Type B pancreatic cell (in vitro differentiated cells): ENCODE data around the gene HNRNPA2B1. TPM values are rescaled to one million over a fixed set of nuclear protein-coding genes. Genes with fewer than 3 reads are reported as not detected.
"Not testable (repeated sequence)": the region's sequence is repeated elsewhere in the genome, so short reads cannot be mapped to it uniquely, and the experiment has no call there.

Source experiments
- DNase-seq: peaks from one replicate; pipeline ENCODE4 v3.0.0; 2021; ENCODE audit warnings: mixed read lengths; ENCODE audit not compliant: unreplicated experiment; ENCODE audit errors: extremely low spot score
- H3K27ac Mint-ChIP-seq: 2 replicates; pipeline ENCODE4 v1.8.0; 2021; ENCODE audit warnings: mild to moderate bottlenecking, mixed read lengths
- H3K27me3 Mint-ChIP-seq: 2 replicates; pipeline ENCODE4 v1.8.0; 2021; ENCODE audit warnings: mixed read lengths
- H3K36me3 Mint-ChIP-seq: 2 replicates; pipeline ENCODE4 v1.8.0; 2021; ENCODE audit warnings: mixed read lengths
- H3K4me1 Mint-ChIP-seq: one replicate; pipeline ENCODE4 v1.8.0; 2021; ENCODE audit warnings: mixed read lengths; ENCODE audit not compliant: unreplicated experiment
- H3K4me3 Mint-ChIP-seq: 2 replicates; pipeline ENCODE4 v1.8.0; 2021; ENCODE audit warnings: mild to moderate bottlenecking, mixed read lengths
- H3K9me3 Mint-ChIP-seq: 2 replicates; pipeline ENCODE4 v1.8.0; 2021; ENCODE audit warnings: mixed read lengths
- total RNA-seq: library from RNA; stranded (reverse); gene quantifications from 2 replicates; pipeline ENCODE4 v1.2.1, GENCODE V29; 2021; ENCODE audit warnings: low replicate concordance
- TF ChIP-seq, protein P1 (sequence below): fragments of 200-600 bp; sonication (generic); conservative IDR thresholded peaks from 2 replicates; pipeline ENCODE4 v1.5.0; 2021; ENCODE audit warnings: antibody characterized with exemption, mild to moderate bottlenecking

HNRNPA2B1 gene
- total RNA-seq, 1 donor from 2014 or later, result 733 TPM

DNA sequence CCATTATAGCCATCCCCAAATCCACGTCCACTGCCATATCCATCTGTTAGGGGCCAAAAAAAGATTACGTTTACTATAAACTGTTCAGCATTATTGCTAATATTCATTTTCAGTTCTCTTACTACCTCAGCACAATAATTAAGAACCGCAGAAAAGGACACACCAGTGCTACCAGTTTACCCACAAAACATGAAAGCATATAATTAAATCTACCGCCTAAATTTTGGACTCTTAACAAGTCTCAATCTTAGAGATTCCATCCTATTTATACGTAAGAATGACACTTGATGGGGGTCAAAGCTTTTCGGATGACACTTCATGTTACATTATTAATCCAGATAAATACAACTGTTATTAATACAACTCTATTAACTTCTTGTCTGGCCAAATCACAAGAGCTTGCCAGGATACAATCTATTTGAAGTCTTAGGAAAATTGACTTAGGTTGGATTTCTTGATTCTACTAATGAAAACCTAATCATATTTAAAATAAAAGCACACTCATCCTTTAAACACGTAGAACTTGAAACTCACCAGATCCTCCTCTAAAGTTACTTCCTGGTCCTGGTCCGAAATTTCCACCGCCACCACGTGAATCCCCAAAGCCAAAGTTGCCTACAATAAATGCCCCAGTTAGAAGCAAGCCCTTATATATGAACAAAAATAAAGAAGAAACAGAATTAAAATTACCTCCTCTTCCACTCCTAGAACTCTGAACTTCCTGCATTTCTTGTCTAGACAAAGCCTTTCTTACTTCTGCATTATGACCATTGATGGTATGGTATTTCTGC, 4.5 kb downstream of the HNRNPA2B1 start:
- TF ChIP-seq, protein P1, sequence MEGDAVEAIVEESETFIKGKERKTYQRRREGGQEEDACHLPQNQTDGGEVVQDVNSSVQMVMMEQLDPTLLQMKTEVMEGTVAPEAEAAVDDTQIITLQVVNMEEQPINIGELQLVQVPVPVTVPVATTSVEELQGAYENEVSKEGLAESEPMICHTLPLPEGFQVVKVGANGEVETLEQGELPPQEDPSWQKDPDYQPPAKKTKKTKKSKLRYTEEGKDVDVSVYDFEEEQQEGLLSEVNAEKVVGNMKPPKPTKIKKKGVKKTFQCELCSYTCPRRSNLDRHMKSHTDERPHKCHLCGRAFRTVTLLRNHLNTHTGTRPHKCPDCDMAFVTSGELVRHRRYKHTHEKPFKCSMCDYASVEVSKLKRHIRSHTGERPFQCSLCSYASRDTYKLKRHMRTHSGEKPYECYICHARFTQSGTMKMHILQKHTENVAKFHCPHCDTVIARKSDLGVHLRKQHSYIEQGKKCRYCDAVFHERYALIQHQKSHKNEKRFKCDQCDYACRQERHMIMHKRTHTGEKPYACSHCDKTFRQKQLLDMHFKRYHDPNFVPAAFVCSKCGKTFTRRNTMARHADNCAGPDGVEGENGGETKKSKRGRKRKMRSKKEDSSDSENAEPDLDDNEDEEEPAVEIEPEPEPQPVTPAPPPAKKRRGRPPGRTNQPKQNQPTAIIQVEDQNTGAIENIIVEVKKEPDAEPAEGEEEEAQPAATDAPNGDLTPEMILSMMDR, result no peak
- Mint-ChIP-seq H3K9me3 (no peaks in the 10 kb centered on the region), H3K36me3 (peaks cover 79% of the 10 kb centered on the region), H3K27ac (peak overlapping the region; percentile 71), H3K27me3 (peaks cover 7% of the 10 kb centered on the region), H3K4me1 (peaks cover 44% of the 10 kb centered on the region), H3K4me3 (peak overlapping the region; percentile 72)
- no peak for DNase-seq

DNA sequence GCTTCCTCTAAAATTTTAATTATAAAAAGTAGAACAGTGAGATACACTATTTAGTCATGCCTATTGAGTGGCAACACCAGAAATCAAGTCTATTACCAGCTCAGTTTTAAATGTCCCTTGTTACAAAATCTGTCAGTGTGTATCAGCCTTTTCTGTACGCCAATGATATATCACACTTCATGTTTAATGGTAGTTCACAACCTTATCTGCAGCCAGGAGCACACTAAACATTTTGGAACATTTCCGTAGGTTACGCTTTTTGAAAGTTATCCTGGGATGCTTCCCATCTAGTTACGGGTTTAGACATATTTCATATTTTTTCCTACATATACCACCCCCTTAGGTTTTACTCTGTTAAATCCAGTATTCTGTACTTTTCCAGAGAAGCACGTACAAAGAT, 5.4 kb downstream of the HNRNPA2B1 start:
- DNase-seq, result no peak
- no peaks in the 10 kb centered on the region for H3K27me3 Mint-ChIP-seq
- peaks cover 80% of the 10 kb centered on the region for H3K36me3 Mint-ChIP-seq
- H3K4me3 Mint-ChIP-seq, result no peak overlapping the region
- TF ChIP-seq, protein P1, result no peak
- H3K4me1 Mint-ChIP-seq, result peaks cover 44% of the 10 kb centered on the region
- no peak overlapping the region for H3K27ac Mint-ChIP-seq
- no peaks in the 10 kb centered on the region for H3K9me3 Mint-ChIP-seq

DNA sequence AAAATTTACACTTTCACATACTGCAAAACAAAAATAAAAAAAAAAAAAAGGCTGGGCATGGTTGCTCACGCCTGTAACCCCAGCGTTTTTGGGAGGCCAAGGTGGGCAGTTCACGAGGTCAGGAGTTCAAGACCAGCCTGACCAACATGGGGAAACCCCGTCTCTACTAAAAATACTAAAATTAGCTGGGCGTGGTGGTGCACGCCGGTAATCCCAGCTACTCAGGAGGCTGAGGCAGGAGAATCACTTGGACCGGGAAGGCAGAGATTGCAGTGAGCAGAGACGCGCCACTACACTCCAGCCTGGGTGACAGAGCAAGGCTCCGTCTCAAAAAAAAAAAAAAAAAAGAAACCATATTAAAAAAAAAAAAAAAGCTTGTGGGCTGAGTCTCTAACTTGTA, 5.8 kb downstream of the HNRNPA2B1 start:
- not testable (repeated sequence) for H3K27ac Mint-ChIP-seq, DNase-seq, H3K27me3 Mint-ChIP-seq, H3K4me3 Mint-ChIP-seq, H3K9me3 Mint-ChIP-seq
- Mint-ChIP-seq H3K4me1 (peaks cover 44% of the 10 kb centered on the region), H3K36me3 (peaks cover 81% of the 10 kb centered on the region)

DNA sequence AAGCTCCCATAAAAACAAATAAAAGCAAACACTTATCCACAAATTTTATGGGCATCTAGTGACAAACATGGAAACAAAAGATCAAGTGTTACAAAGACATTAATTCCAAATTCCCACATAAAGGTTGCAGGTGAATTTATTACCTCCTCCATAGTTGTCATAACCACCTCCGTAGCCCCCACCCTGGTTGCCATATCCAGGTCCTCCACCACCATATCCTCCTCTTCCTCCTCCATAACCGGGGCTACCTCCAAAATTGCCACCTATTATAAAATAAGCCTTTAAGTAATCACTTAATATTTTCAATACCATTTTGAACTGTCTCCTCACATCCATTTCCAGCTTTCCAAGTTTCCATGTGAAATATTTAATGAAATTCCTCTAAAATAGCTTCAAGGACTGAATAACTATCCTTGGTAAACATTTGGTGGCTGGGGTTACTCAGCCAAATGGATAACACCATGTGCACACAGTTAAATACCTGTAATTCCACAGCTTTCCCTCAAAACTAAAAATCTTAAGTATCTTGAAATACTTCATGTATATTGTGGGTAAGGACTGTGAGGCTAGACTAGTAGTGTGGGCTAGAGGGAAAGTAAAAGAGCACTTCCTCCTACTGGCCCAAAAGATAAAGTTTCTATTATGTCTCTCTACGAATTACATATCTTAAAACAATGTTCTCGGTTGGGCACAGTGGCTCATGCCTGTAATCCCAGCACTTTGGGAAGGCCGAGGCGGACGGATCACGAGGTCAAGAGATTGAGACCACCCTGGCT, 6.9 kb downstream of the HNRNPA2B1 start:
- Mint-ChIP-seq H3K27ac (peak overlapping the region; percentile 76), H3K4me1 (peaks cover 44% of the 10 kb centered on the region), H3K27me3 (no peaks in the 10 kb centered on the region), H3K36me3 (peaks cover 80% of the 10 kb centered on the region), H3K9me3 (no peaks in the 10 kb centered on the region), H3K4me3 (peak overlapping the region; percentile 70)
- no peak for DNase-seq
- TF ChIP-seq, protein P1, result no peak

DNA sequence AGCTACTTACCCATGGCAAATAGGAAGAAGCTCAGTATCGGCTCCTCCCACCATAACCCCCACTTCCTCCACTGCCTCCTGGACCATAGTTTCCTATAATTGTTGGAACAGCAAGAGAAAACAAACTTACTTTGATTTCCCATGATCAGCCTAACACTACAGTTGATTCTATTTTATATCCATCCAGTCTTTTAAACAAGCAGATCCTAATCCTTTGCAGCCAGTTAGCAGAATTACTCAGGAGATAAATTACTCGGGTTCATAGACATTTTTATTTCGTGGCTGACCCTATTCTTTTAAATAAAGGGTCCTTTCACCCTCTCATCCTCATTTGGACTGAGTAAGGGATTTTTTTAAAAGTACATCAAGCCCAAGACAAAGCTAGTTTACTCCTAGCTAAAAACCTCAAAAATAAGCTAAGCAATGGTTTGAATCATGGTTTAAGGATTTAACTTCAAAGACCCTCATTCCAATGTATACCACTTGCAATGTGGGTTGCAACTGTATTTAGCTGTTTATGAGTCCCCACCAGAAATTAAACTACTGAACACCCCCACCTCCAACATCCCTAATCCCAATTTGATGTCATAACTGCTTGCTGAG, 8.0 kb downstream of the HNRNPA2B1 start:
- no peaks in the 10 kb centered on the region for H3K9me3 Mint-ChIP-seq
- peak overlapping the region; percentile 57 for H3K4me3 Mint-ChIP-seq
- H3K36me3 Mint-ChIP-seq, result peaks cover 77% of the 10 kb centered on the region
- TF ChIP-seq, protein P1, result no peak
- no peaks in the 10 kb centered on the region for H3K27me3 Mint-ChIP-seq
- DNase-seq, result no peak
- H3K27ac Mint-ChIP-seq, result peak overlapping the region; percentile 76
- H3K4me1 Mint-ChIP-seq, result peaks cover 44% of the 10 kb centered on the region
